Loucy (cell line): ENCODE data around the gene CD300C.
"Not testable (repeated sequence)": the region's sequence is repeated elsewhere in the genome, so short reads cannot be mapped to it uniquely, and the experiment has no call there.

ENCODE experiments used
- EZH2phosphoT487 ChIP-seq: fragments of 200-600 bp; IDR thresholded peaks from 2 replicates; pipeline ENCODE4 v1.6.1; 2018; ENCODE audit warnings: antibody characterized with exemption, mild to moderate bottlenecking, moderate library complexity, borderline replicate concordance
- TF ChIP-seq, protein P1 (sequence below): fragments of 200-600 bp; sonication (generic); conservative IDR thresholded peaks from 2 replicates; pipeline ENCODE4 v1.5.1; 2014; ENCODE audit warnings: mild to moderate bottlenecking, antibody characterized with exemption, low read length

DNA sequence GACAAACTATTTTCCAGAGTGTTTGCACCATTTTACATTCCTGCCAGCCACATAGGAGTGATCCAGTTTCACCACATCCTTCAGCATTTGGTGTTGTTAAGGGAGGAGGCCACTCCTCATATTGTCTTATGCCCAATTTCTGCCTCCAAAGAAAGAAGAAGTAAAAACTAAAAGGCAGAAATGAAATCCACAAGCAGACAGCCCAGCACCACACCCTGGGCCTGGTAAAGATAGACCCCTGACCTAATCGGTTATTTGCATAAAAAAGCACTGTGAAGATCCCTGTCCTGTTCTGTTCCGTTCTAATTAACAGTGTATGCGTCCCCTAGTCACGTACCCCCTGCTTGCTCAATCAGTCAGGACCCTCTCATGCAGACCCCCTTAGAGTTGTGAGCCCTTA, 12.5 kb upstream of the CD300C start:
- TF ChIP-seq, protein P1, sequence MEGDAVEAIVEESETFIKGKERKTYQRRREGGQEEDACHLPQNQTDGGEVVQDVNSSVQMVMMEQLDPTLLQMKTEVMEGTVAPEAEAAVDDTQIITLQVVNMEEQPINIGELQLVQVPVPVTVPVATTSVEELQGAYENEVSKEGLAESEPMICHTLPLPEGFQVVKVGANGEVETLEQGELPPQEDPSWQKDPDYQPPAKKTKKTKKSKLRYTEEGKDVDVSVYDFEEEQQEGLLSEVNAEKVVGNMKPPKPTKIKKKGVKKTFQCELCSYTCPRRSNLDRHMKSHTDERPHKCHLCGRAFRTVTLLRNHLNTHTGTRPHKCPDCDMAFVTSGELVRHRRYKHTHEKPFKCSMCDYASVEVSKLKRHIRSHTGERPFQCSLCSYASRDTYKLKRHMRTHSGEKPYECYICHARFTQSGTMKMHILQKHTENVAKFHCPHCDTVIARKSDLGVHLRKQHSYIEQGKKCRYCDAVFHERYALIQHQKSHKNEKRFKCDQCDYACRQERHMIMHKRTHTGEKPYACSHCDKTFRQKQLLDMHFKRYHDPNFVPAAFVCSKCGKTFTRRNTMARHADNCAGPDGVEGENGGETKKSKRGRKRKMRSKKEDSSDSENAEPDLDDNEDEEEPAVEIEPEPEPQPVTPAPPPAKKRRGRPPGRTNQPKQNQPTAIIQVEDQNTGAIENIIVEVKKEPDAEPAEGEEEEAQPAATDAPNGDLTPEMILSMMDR, result not testable (repeated sequence)
- TF ChIP-seq EZH2phosphoT487, result not testable (repeated sequence)
